ENCODE data around the gene EPAS1.
"Not testable (repeated sequence)": the region's sequence is repeated elsewhere in the genome, so short reads cannot be mapped to it uniquely, and the experiment has no call there.

EPAS1 gene

DNA sequence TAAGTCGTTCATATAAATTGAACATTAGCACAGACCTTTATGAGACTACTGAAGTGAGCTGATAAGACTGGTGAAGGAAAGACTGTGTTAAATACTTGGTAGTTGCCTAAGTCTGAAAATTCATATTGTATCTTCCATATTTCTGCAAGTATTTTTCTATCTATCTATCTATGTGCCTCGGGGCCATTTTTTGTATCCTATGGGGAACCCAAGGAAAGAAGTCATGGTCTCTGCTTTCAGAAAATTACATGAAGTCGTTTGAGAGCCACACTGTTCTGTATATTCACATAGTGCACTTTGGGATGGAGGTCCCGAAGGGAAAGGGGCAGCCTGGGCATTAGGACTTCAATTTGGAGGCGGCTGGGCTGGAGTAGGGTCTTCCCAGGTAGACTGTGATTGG is 89.6 kb downstream of the EPAS1 start:
- no peak for FAIRE-seq

DNA sequence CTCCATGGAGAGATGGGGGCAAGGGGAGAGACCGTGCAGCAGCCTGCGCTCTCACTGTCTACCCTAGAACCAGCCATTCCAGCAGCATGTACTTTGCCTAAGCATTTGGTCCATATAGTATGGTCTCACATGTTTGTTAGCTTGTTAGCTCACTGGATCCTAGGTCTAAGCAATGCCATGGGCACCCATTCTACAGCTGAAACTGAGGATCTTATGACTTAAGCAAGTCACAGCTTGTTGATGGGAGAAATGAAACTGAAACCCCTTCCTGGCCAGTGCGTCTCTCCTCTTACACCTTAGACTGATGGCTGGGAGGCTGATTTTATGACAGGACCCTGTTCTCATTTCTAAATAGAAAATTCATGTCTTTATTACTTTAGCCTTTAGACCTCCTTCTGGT is 90.1 kb downstream of the EPAS1 start:
- FAIRE-seq, result no peak

DNA sequence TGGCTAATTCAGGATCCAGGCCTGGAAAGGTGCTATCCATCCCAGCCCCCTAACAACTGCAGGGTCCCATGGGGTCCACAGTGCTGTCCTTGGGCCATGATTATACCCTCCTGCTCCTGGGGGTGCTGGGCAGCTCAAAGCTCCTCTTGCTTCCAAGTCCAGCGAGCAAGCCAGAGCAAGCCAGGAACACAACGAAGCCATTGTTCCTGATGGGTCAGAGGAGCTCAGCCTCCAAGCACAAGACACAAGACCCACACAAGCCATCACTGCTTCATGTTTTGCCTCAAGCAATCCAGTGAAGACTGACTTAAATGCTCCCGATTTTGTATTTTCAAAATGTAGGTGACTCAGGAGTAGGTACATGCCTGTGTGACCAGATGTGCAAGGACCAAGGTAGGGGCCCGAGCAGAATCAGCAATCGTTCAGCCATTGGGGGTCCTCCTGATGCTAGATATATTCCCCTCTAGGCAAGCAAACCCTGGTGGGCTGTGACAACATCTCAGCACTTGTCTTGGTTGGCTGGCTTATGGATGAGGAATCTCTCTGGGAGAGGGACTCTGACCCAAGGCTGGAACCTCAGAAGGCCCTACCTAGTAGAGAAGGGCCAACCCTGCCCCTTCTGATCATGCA is 90.8 kb downstream of the EPAS1 start:
- FAIRE-seq, result no peak

DNA sequence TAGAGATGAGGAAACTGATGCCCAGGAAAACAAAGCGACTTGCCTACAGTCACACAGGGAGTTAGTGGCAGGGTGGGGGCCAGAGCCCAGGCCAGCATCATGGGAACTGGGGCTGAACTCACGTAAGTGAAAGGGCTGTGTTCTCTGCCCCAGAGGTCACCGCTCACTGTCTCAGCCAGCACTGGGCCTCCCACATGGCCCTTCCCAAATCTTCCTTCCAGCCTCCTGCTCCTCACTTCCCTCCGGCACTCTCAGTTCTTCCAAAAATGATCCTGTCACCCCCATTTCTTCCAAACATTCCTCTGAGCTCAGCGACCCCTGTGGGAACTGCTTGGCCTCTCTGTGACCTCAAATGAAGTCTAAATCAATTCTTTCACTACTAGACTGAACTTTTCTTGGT is 91.7 kb downstream of the EPAS1 start:
- FAIRE-seq, result no peak

DNA sequence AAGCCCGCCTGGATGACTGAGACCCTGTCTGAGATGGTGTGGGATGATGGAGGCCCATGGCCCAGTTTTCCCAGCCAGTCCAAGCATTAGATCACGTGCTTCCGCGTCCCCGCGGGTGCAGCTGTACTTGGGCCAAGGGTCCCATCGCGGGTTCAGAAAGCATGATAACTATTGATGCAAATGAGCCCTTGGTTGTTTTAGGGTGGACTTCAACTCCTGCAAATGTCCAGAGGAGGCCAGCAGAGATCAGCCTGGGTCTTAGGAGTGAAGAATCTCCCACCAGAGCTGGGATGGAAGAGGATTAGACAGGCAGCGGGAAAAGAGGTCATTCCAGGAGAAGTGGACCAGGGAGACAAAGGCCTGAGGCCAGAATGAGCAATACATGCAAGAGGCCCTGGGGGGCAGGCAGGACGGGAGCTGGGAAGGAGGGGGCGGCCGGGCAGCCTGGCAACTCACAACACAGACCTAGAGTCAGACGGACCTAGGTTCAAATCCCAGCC is 92.3 kb downstream of the EPAS1 start:
- FAIRE-seq, result no peak

DNA sequence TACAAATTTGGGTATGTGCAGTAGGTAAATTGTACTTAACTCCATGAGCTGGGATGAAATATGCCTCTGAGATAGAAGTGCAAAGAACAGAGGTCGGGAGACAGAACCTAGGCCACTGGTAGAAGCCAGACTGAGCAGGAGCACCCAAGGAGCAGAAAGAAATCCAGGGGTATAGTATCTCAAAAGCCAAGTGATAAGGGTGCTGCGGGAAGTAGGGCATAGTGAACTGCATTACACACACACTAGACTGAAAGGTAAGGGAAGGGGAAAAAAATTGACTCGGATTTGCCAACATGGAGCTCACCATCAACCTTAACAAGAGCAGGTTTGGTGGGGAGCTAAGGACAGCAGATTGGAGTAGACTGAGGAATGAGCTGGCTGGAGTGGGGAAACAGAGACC is 92.8 kb downstream of the EPAS1 start:
- FAIRE-seq, result no peak

DNA sequence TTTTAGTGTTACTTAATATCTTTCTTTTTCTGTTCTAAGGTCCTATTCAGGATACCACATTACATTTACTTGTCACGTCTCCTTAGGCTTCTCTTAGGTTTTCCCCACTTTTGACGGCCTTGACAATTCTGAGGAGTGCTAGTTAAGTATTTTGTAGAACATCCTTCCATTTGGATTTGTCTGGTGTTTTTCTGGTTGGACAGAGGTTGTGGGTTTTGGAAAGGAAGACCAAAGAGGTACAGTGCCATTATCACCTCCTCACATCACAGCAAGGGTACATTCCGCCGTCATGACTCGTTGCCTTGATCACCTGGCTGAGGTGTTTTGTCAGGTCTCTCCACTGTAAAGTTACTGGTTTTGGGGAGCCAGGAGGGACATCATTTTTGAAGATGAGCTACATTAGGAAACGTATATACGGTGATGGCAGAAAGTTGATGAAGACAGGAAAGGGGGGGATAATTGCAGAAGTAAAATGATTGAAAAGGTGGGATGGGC is 93.7 kb downstream of the EPAS1 start:
- FAIRE-seq, result no peak

DNA sequence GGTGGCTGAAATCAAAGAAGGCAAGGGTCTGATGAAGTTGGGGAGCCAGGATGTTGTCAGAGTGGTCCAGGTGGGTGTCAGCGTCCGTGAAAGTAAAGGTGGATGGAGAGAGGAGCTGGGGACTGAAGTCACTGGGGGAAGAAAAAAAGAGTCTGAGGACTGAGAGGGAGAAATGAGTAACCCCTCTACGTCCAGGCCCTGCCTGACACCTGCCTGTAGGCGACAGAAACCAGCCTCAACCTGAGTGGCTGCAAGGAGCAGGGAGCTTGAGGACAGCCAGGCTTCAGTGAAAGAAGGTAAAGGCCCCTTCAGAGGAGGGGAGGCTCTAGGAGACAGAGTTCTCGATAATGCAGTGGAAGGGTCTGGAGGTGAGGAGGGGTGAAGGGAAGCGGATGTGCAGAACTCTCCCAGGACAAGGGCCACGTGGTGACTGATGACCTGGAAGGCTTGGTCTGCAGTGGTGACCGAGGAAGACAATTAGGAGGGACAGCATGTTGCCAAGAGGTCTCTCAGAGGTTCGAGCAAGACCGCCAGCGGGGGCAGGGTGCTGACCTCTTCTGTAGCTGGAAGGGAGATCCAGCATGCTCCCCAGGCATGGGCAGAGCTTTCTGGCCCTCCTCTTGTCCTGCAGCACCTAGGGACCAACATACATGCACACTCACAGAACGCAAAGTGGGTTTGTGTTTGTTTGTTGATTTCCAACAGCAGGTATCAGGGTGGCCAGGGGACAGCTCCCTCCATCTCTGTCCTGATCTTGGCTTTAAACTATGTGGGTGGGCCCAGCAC is 95.5 kb downstream of the EPAS1 start:
- no peak for FAIRE-seq

DNA sequence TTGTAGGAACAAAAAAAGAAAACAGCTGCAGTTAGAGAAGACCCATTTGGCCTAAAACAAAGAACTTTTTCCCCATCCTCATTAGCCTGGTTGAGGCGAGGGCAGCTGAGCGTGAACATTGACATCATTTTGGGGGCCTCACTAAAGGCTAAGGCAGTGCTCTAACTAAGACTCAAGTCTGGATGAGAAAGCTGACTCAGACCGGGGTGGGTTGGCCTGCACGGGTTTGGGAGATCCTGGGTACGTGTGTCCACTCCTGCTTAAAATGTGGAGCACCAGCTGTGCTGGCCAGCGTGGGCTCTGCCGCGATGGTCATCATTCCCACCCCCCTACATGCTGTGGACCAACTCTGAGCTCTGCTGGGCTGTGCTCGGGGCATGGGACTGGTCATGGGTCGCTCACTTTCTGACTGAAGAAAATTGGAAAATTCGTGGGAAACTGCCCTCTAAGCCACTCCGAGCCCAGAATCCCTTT is 96.2 kb downstream of the EPAS1 start:
- no peak for FAIRE-seq

DNA sequence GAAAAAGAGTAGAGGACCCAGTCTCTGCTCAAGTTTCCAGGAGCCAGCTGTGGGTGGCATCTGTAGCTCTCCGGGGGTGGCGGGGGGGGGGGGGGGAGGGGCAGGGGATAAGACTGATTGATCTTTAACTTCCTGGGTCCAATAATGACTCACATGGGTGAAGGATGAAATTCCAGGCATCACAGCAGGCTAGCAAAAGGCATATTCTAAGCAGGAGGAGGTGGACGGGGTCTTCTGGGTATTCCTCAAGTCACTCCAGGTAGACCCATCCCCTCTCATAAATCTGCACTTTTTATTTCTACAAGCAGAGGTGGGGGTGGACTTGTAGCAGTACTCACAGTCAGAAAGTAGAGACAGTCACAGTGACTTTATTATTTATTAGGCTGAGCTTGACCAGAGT is 96.7 kb downstream of the EPAS1 start:
- no peak for FAIRE-seq

DNA sequence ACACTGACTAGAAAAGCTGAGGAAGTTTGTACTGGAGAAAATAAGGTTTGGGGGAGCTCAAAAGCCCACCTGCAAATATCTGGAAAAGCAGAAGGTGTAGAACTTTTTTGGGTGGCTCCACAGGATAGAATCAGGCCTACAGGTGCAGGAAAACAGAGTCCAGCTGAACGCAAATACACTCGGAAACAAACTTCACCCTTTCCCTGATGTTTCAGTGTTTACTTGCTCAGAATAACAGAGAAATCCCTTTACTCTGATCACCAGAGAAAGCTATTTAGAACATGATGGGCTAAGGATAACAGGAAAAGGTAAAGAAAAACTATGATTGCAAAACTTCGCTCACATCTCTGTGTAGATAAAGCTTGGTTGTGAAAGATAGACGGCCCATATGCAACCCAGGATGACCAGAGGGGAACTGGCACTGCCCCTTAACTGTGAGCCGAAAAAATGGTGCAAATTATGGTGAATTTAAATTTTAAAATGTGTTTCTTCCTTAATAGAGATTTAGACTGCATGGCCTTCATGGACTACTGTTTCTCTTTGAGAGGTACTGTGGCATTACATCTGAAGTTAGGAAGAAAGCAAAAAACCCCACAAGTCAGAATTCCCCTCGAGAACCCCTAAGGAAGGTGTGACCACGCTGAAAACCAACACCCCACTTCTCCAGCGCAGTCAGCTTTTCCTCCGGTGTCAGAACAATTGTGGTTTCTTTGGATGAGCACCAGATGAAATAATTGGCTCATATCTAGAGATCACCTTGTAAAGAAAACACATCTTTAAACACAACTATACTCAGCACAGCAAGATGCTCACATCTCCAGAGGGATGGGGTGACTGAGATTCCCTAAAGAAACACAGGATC is 97.7 kb downstream of the EPAS1 start:
- FAIRE-seq, result no peak

DNA sequence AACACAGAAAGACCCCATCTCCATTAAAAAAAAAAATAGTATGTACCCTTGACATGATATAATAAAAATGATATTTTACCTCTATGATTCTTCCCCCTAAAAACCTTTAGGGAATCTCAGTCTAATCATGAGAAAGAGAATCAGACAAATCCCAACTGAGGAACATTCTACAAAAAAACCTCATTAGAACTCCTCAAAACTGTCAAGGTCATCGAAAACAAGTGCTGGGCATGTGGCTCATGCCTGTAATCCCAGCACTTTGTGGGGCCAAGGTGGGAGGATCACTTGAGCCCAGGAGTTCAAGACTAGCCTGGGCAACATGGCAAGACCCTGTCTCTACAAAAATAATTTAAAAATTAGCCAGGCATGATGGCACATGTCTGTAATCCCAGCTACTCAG is 98.5 kb downstream of the EPAS1 start:
- not testable (repeated sequence) for FAIRE-seq

DNA sequence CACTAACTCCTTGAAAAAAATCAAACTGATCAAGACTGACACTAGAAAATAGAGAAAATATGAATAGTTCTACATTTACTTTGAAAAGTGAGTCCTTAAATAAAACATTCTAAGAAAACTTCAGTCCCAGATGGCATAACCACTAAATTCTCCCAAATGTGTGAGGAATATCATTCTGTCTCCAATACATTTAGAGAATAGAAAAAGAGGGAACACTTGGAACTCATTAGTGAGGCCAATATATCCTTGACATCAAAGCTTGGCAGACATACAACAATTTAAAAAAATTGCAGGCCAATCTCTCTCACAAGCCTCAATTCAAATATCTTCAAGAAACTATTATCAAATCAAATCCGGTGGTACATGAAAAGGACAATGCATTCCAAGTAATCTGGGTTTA is 102.8 kb downstream of the EPAS1 start:
- no peak for FAIRE-seq

DNA sequence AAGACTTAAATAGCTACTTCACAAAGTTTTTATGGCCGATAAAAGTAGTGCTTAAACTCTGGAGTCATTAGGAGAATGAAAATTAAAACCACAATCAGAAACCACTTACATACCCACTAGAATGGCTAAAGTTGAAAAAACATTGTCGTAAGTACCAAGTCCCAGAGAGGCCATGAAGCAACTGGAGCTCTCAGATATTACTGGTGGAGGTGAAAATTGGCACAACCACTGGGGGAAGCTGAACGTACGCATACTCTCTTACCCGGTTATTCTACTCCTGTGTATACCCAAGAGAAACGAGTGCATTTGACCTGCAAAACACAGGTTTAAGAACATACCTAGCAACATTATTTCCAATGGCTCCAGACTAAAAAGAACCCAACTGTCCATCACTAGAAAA is 105.7 kb downstream of the EPAS1 start:
- no peak for FAIRE-seq

DNA sequence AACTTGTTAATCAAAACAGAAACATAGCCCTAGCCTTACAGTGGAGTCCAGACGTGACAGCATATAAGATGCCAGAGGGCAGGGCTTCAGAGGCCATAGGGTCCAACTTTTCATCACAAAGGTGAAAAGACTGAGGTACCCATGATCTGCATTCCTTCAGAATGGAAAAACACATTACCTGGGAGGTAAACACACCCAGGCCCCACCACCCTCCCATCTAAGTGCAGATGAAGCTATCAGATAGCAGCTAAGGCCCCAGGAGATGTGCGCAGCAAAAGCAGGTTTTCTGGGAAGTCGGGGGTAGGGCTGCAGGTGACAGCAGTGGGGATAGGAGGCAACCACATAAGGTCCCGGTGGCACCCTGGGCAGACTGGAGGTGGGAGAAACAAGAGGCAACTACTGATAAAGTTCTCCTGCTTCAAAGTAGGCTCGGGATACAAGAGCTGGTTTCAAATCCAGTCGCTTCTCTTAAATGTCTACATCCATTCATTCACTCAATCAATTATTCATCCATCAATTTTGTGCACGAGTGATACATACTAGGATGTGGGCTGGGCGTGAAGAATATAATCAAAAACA is 107.1 kb downstream of the EPAS1 start:
- no peak for FAIRE-seq

DNA sequence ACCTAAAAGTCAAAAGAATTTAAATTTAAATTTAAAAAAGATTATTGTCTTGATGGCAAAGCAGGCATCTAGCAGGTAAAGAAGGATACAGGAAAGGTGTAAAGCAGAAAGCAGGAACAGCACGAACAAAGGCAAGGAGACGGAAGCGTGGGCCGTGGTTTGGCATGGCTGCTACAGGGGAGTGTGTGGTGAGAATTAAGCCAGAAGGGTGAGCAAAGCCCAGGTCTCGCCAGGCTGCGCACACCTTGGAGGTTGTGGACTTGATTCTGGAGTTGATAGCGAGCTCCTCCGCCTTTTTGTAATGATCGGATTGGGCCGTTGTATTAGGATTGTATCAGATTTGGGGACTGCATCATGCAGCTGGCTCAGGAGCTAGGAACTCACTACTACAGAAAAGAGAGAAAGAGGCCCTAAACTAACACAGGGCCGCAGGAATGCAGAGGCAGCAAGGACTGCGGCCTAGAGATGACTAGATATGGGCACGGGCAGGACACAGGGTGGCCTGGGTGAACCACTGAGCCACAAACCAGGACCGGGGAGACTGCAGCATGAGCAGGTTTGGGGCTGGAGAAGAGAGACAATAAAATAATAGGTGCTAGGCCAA is 110.7 kb downstream of the EPAS1 start:
- FAIRE-seq, result no peak

DNA sequence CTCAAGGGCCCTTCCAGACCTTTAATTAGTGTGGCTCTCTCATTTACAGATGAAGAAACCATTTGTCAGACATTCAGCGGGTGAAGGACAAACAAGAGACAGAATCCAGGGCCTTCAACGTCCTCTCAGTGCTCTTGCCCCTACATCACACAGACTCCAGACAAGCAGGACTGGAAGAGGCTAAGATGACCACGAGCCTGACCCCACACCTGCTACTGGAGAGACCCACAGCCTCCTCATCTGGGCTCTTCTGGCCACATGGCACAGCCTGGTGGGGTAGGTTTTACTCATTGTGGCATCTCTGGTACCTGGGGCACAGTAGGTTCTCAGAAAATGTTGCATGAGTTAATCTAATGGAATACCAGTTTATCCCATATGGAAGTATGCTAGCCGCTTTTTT is 112.5 kb downstream of the EPAS1 start:
- FAIRE-seq, result no peak

DNA sequence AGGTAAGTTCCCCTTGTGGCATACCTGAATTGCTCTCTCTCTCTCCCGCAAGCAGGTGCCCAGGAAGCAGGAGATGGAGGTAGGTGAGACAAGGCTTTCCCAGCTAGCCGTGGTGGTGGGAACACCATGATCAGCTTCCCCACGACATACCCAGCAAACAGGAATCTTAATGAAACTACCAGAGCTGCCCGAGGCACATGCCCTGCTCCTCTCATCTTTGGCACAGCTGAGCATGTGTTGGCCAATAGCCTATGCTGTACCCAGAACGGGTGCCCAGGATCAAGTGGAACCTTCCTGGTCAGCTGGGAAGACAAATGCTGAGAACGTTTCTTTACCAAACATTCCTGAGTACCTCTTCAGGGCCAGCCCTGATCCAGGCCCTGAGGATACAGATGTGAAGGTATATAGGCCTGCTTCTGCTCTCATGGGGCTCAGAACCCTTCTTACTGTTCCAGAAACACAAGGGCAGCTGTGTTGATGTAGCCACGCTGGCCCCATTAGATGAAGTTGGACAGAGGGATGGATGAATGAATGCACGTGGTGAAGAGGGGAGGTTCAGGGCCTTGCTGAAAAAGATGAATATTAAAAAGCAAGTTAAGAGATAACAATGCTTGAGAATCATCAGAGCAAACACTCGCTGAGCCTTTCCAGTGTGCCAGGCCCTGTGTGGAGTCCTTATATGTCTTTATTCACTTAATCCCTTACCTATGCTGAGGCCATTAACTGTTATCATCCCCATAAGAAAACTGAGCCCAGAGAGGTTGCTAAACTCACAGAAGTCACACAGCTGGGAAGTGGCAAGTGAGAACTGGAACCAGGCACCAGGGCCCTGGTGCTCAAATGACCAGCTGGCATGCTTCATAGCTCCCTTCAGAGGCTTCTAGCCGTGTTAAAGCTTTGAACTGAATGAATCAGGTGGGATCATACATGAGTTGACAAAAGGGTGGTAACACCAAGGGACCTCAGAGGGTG is 113.4 kb downstream of the EPAS1 start:
- no peak for FAIRE-seq

DNA sequence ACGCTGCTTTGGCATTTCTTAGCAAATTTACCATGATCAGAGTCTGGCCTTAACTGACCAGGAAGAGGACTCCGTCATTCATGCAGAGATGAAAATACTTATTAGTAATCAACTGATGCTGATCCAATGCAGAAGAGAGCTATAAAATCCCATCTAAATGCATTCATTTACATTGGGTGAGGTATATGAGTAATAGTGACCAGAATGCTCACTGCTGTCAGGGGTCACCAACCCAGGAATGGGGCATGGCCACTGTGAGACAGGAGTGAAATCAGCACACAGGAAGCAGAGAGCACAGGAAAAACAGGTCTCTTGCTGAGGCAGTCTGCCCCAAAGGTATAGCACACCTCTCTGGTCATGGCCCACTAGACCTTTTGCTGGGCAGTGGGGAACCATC is 114.0 kb downstream of the EPAS1 start:
- no peak for FAIRE-seq

DNA sequence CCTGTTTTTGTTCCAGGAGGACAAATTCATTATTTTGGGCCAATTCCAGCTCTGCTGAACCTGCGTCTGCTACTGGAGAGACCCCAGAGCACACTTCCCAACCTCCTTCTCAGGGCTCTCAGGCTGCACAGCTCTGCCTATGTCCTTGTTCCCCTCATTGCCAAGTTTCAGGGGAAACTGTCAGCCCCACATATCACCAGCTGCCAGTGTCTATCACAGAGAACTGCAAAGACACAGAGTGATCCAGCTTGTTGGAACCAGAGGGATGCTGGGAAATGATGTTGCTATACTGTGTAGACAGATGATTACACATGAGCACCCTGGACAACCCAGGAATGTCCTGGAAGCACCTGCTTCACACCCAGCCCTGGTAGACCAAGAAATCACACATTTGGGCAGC is 114.8 kb downstream of the EPAS1 start:
- no peak for FAIRE-seq

DNA sequence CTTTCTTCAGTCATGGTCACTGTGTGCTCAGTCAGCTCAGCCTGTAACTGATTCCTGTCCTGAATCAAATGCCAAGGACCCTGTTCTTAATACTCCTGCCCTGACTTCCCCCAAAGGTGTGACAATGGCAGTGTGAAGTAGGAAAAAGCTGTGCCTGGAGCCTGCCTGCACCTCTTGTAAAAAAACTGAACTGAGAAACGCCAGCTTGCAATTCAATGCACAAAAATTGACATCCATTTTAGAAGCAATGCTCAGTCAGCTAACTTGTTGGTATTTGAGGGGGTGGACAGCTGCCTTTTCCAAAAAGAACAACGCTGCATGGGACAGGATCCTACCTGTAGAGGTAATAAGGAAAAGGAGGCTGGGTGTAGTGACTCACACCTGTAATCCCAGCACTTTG is 115.9 kb downstream of the EPAS1 start:
- no peak for FAIRE-seq
